ENCODE measurements around the gene IGBP1.

DNA sequence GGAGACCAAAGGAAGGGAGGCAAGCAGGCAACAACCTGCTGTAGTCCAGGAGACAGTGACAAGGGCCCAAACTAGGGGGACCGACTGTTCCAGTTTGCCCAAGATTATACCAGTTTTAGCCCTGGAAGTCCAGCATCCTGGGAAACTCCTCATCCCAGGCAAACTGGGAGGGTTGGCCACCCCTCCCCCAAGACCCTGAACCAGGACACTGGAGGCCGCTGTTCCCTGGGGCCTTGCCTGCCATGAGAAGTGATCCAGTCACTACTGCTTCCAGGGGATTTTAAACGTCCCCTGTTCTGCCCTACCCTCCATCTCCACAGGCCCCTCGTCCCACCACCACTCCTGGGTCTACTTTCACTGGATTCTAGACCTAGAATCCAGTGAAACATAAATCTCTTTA lies 39.7 kb downstream of the IGBP1 start:
- TF ChIP-seq SP1 (IDR thresholded peaks at IDR 0.05) (no peak), TARDBP (IDR thresholded peaks at IDR 0.05) (no peak), BHLHE40 (IDR thresholded peaks at IDR 0.05; ENCODE audit: borderline replicate concordance) (no peak), FOXK2 (IDR thresholded peaks at IDR 0.05) (no peak)
